NCI-H1092 treated with DMSO at 0.1 percent for 48 hours (cell line): Measurements from ENCODE around the gene BTG3.

Experiments
- DNase-seq: peaks from one replicate; lab custom pipeline; 2025; lab: John Stamatoyannopoulos, UW

BTG3 gene

GRCh38 chr21:17585875-17586450 lies 26.7 kb downstream of the BTG3 start:
- peak; percentile 58 for DNase-seq

- no peak for DNase-seq
Measured at GRCh38 chr21:17583898-17584297, 28.8 kb downstream of the BTG3 start.

GRCh38 chr21:17580319-17580718 lies 32.4 kb downstream of the BTG3 start:
- no peak for DNase-seq

GRCh38 chr21:17578876-17579275 lies 33.8 kb downstream of the BTG3 start:
- DNase-seq, result no peak

GRCh38 chr21:17578162-17578561 lies 34.5 kb downstream of the BTG3 start:
- DNase-seq, result no peak

GRCh38 chr21:17577701-17578100 lies 35.0 kb downstream of the BTG3 start:
- no peak for DNase-seq

- peak; percentile 38 for DNase-seq
Measured at GRCh38 chr21:17576080-17576835, 36.4 kb downstream of the BTG3 start.

GRCh38 chr21:17575076-17575475 lies 37.6 kb downstream of the BTG3 start:
- no peak for DNase-seq

GRCh38 chr21:17572431-17572830 lies 40.3 kb downstream of the BTG3 start:
- no peak for DNase-seq

GRCh38 chr21:17570786-17571185 lies 41.9 kb downstream of the BTG3 start:
- DNase-seq, result no peak

GRCh38 chr21:17560377-17561025 lies 52.2 kb downstream of the BTG3 start:
- no peak for DNase-seq

GRCh38 chr21:17554679-17555465 lies 57.8 kb downstream of the BTG3 start:
- peak; percentile 16 for DNase-seq

GRCh38 chr21:17554120-17554519 lies 58.6 kb downstream of the BTG3 start:
- DNase-seq, result no peak

- DNase-seq, result no peak
Measured at GRCh38 chr21:17552410-17552809, 60.3 kb downstream of the BTG3 start.

GRCh38 chr21:17550671-17551308 lies 61.9 kb downstream of the BTG3 start:
- DNase-seq, result no peak

- DNase-seq, result no peak
Measured at GRCh38 chr21:17548262-17548661, 64.4 kb downstream of the BTG3 start.

- no peak for DNase-seq
Measured at GRCh38 chr21:17545007-17545406, 67.7 kb downstream of the BTG3 start.
